Neural crest cell (in vitro differentiated cells): Measurements from ENCODE around the gene CFTR. TPM values are rescaled to one million over a fixed set of nuclear protein-coding genes. Genes with fewer than 3 reads are reported as not detected.

Experiments used
- DNase-seq: peaks from one replicate; pipeline ENCODE4 v3.0.0; 2021; ENCODE audit warnings: low read depth, mixed read lengths, low spot score
- H3K27ac Mint-ChIP-seq: one replicate; pipeline ENCODE4 v1.8.0; 2021; ENCODE audit warnings: mild to moderate bottlenecking, mixed read lengths; ENCODE audit not compliant: unreplicated experiment
- H3K27me3 Mint-ChIP-seq: 2 replicates; pipeline ENCODE4 v1.8.0; 2021; ENCODE audit warnings: low read depth, mild to moderate bottlenecking, mixed read lengths
- H3K36me3 Mint-ChIP-seq: 2 replicates; pipeline ENCODE4 v1.8.0; 2021; ENCODE audit warnings: low read depth, mild to moderate bottlenecking, mixed read lengths
- H3K4me1 Mint-ChIP-seq: 2 replicates; pipeline ENCODE4 v1.8.0; 2021; ENCODE audit warnings: mixed read lengths
- H3K4me3 Mint-ChIP-seq: one replicate; pipeline ENCODE4 v1.8.0; 2021; ENCODE audit warnings: mild to moderate bottlenecking, mixed read lengths
- H3K9me3 Mint-ChIP-seq: 2 replicates; pipeline ENCODE4 v1.8.0; 2021; ENCODE audit warnings: mixed read lengths
- total RNA-seq: library from RNA; stranded (reverse); gene quantifications from 2 replicates; pipeline ENCODE4 v1.2.1, GENCODE V29; 2021
- TF ChIP-seq, protein P1 (sequence below): fragments of 200-600 bp; sonication (generic); conservative IDR thresholded peaks from 2 replicates; pipeline ENCODE4 v1.5.0; 2021; ENCODE audit warnings: antibody characterized with exemption, mild to moderate bottlenecking

Gene CFTR
- total RNA-seq, 1 donor from 2014 or later = not detected

DNA sequence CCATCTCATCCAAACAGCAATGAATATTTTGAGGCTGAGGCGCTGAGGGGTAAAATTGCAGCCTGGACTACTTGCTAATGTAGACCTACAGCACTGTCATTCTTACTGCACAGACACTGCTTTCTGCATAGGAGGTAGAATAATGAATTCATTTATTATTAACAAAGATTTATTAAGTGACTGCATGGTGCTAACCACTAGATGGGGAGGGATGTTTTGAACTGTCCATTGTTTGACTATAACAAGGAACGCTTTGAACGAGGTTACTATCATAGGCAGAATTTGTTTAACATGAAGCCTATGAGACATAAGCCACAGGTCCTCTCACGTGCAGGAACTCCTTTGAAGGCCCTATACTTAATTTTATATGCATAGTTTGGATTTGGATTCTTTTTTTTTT, 143.8 kb downstream of the CFTR start:
- H3K9me3 Mint-ChIP-seq = no peaks in the 10 kb centered on the region
- H3K4me3 Mint-ChIP-seq = no peak overlapping the region
- TF ChIP-seq, protein P1, sequence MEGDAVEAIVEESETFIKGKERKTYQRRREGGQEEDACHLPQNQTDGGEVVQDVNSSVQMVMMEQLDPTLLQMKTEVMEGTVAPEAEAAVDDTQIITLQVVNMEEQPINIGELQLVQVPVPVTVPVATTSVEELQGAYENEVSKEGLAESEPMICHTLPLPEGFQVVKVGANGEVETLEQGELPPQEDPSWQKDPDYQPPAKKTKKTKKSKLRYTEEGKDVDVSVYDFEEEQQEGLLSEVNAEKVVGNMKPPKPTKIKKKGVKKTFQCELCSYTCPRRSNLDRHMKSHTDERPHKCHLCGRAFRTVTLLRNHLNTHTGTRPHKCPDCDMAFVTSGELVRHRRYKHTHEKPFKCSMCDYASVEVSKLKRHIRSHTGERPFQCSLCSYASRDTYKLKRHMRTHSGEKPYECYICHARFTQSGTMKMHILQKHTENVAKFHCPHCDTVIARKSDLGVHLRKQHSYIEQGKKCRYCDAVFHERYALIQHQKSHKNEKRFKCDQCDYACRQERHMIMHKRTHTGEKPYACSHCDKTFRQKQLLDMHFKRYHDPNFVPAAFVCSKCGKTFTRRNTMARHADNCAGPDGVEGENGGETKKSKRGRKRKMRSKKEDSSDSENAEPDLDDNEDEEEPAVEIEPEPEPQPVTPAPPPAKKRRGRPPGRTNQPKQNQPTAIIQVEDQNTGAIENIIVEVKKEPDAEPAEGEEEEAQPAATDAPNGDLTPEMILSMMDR = no peak
- DNase-seq = no peak
- H3K27ac Mint-ChIP-seq = no peak overlapping the region
- peaks cover 16% of the 10 kb centered on the region for H3K4me1 Mint-ChIP-seq
- no peaks in the 10 kb centered on the region for H3K27me3 Mint-ChIP-seq
- H3K36me3 Mint-ChIP-seq = no peaks in the 10 kb centered on the region

- TF ChIP-seq, protein P1 = no peak
- peaks cover 13% of the 10 kb centered on the region for H3K9me3 Mint-ChIP-seq
- no peak overlapping the region for H3K4me3 Mint-ChIP-seq
- H3K27ac Mint-ChIP-seq = no peak overlapping the region
- DNase-seq = no peak
- H3K36me3 Mint-ChIP-seq = peaks cover 2% of the 10 kb centered on the region
- H3K27me3 Mint-ChIP-seq = no peaks in the 10 kb centered on the region
- H3K4me1 Mint-ChIP-seq = no peaks in the 10 kb centered on the region
These were observed 150.7 kb downstream of the CFTR start for GRCh38 chr7:117630501-117630900.

DNA sequence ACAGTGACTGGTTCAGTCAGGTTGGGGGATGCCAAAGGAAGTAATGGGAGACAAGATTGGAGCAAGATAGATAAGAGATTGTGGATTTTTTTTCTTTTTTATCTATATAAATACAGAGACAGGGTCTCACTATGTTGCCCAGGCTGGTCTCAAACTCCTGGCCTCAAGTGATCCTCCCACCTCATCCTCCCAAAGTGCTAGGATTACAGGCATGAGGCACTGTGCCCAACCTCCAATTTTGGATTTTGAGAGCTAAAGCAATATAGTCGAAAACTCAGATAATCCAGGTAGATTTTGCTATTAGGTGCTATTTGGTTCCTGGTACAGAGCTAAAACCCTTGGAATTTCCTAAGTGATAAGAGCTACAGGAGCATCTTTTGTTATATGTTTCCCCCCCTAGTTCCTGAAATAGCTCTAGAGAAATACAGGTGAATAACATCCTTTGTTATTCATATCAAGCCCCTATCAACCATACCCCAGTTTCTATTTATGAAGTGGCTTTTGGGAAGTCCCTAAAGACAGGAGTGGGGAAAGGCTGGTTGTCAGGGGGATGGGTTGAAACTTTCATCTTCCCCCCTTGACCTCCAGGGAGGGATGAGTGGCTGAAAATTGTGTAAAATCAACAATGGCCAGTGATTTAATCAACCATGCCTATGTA, 151.2 kb downstream of the CFTR start:
- H3K4me3 Mint-ChIP-seq = no peak overlapping the region
- H3K36me3 Mint-ChIP-seq = peaks cover 2% of the 10 kb centered on the region
- H3K27me3 Mint-ChIP-seq = no peaks in the 10 kb centered on the region
- no peak for DNase-seq
- peaks cover 13% of the 10 kb centered on the region for H3K9me3 Mint-ChIP-seq
- TF ChIP-seq, protein P1 = no peak
- H3K4me1 Mint-ChIP-seq = no peaks in the 10 kb centered on the region
- no peak overlapping the region for H3K27ac Mint-ChIP-seq

- peaks cover 2% of the 10 kb centered on the region for H3K36me3 Mint-ChIP-seq
- TF ChIP-seq, protein P1 = no peak
- no peak overlapping the region for H3K4me3 Mint-ChIP-seq
- peaks cover 13% of the 10 kb centered on the region for H3K9me3 Mint-ChIP-seq
- DNase-seq = no peak
- no peak overlapping the region for H3K27ac Mint-ChIP-seq
- H3K27me3 Mint-ChIP-seq = no peaks in the 10 kb centered on the region
- H3K4me1 Mint-ChIP-seq = no peaks in the 10 kb centered on the region
These were observed 151.8 kb downstream of the CFTR start for GRCh38 chr7:117631652-117632051.

GRCh38 chr7:117637937-117638336, 158.1 kb downstream of the CFTR start:
- Mint-ChIP-seq H3K27ac (no peak overlapping the region), H3K27me3 (no peaks in the 10 kb centered on the region), H3K4me3 (no peak overlapping the region), H3K4me1 (no peaks in the 10 kb centered on the region), H3K9me3 (peaks cover 4% of the 10 kb centered on the region), H3K36me3 (no peaks in the 10 kb centered on the region)
- TF ChIP-seq, protein P1 = no peak
- DNase-seq = no peak
